Vagina (tissue), 2 donors: ENCODE measurements around the gene MYO7B. TPM values are rescaled to one million over a fixed set of nuclear protein-coding genes. Genes with fewer than 3 reads are reported as not detected.

ENCODE experiments used
- DNase-seq, 2 donors: peaks; one replicate each; pipeline ENCODE4 v3.0.0-alpha.2; 2017; ENCODE audit errors: extremely low spot score in 2 of 2
- H3K27ac ChIP-seq: fragments of 200-600 bp; sonication (generic); one replicate; pipeline ENCODE4 v1.5.1; 2019
- H3K27me3 ChIP-seq: fragments of 200-600 bp; sonication (generic); one replicate; pipeline ENCODE4 v1.5.1; 2019
- H3K36me3 ChIP-seq, 2 donors: fragments of 200-600 bp; sonication (generic); one replicate each; pipeline ENCODE4 v1.5.1; 2017 to 2019
- H3K4me1 ChIP-seq: fragments of 200-600 bp; sonication (generic); one replicate; pipeline ENCODE4 v1.5.1; 2019
- H3K4me3 ChIP-seq, 2 donors: fragments of 200-600 bp; sonication (generic); 1 replicate in 1 of 2; 2 replicates in 1 of 2; pipeline ENCODE4 v1.5.1; 2016 to 2019
- H3K9me3 ChIP-seq: fragments of 200-600 bp; sonication (generic); one replicate; pipeline ENCODE4 v1.5.1; 2019
- CTCF ChIP-seq, 3 experiments: fragments of 450-650 bp in 2 of 3; fragments of 200-600 bp in 1 of 3; sonication (generic) in 1 of 3; IDR thresholded peaks; one replicate each; pipeline ENCODE4 v1.5.1; 2017 to 2019; ENCODE audit warnings: antibody characterized with exemption in 3 of 3, mild to moderate bottlenecking in 2 of 3, moderate library complexity in 2 of 3
- POLR2A ChIP-seq, 2 donors: fragments of 450-650 bp; IDR thresholded peaks; one replicate each; pipeline ENCODE4 v1.6.1; 2017; ENCODE audit warnings: antibody characterized with exemption in 2 of 2, mild to moderate bottlenecking in 2 of 2, moderate library complexity in 2 of 2
- POLR2AphosphoS5 ChIP-seq, 2 donors: sonication (generic); formaldehyde crosslinking; IDR thresholded peaks; one replicate each; pipeline ENCODE4 v1.9.0; 2017; ENCODE audit warnings: antibody characterized with exemption in 2 of 2, mild to moderate bottlenecking in 2 of 2, low read depth in 1 of 2; ENCODE audit not compliant: insufficient read depth in 1 of 2
- intact Hi-C: fragments of 100-400 bp; cut with DNase I; formaldehyde crosslinking; loops from one replicate; pipeline ENCODE4 v1.15.1; 2023
- total RNA-seq: library from RNA; depleted of rRNA; stranded (reverse); fragments of >200 nt; gene quantifications from one replicate; pipeline ENCODE4 v1.2.3, GENCODE V29; 2016

The MYO7B gene
- total RNA-seq, 1 donor from 2014 or later: not detected

- intact Hi-C loops: no loop called here
- no peak for DNase-seq
- H3K27ac ChIP-seq: peak overlapping the region; percentile 27
- no peaks in the 10 kb centered on the region for H3K36me3 ChIP-seq
- TF ChIP-seq CTCF (IDR thresholded peaks at IDR 0.05) (no peak), POLR2A (IDR thresholded peaks at IDR 0.05) (no peak)
- peaks cover 71% of the 10 kb centered on the region for H3K4me1 ChIP-seq
- no peaks in the 10 kb centered on the region for H3K9me3 ChIP-seq
- H3K27me3 ChIP-seq: no peaks in the 10 kb centered on the region
- H3K4me3 ChIP-seq: no peak overlapping the region
Measured at GRCh38 chr2:127661072-127661649, 125.7 kb downstream of the MYO7B start.

- DNase-seq: no peak
- no peaks in the 10 kb centered on the region for H3K36me3 ChIP-seq
- no peak overlapping the region for H3K4me3 ChIP-seq
- intact Hi-C loops: no loop called here
- no peaks in the 10 kb centered on the region for H3K27me3 ChIP-seq
- H3K4me1 ChIP-seq: peaks cover 69% of the 10 kb centered on the region
- no peaks in the 10 kb centered on the region for H3K9me3 ChIP-seq
- no peak overlapping the region for H3K27ac ChIP-seq
- TF ChIP-seq CTCF (IDR thresholded peaks at IDR 0.05) (no peak), POLR2AphosphoS5 (IDR thresholded peaks at IDR 0.05; ENCODE audit: insufficient read depth in 1 of 2, low read depth in 1 of 2) (peak in 1 of 2 donors; percentile 34)
Measured at GRCh38 chr2:127661949-127662510, 126.5 kb downstream of the MYO7B start.

- H3K4me1 ChIP-seq: peaks cover 59% of the 10 kb centered on the region
- H3K4me3 ChIP-seq: peak overlapping the region; percentile 6 to 48
- intact Hi-C loops: no loop called here
- H3K36me3 ChIP-seq: no peaks in the 10 kb centered on the region
- no peaks in the 10 kb centered on the region for H3K9me3 ChIP-seq
- no peaks in the 10 kb centered on the region for H3K27me3 ChIP-seq
- H3K27ac ChIP-seq: no peak overlapping the region
- TF ChIP-seq CTCF (IDR thresholded peaks at IDR 0.05): no peak
- TF ChIP-seq POLR2AphosphoS5 (IDR thresholded peaks at IDR 0.05; ENCODE audit: insufficient read depth in 1 of 2, low read depth in 1 of 2): no peak
- no peak for DNase-seq
Measured at GRCh38 chr2:127662937-127663565, 127.6 kb downstream of the MYO7B start.

GRCh38 chr2:127663566-127664064 is 128.1 kb downstream of the MYO7B start:
- Histone ChIP-seq H3K4me3 (peak overlapping the region; percentile 6 to 48), H3K27ac (peak overlapping the region; percentile 36), H3K4me1 (peaks cover 54% of the 10 kb centered on the region), H3K36me3 (no peaks in the 10 kb centered on the region), H3K27me3 (no peaks in the 10 kb centered on the region), H3K9me3 (no peaks in the 10 kb centered on the region)
- no peak for TF ChIP-seq CTCF (IDR thresholded peaks at IDR 0.05)
- no peak for TF ChIP-seq POLR2A (IDR thresholded peaks at IDR 0.05)
- no peak for TF ChIP-seq POLR2AphosphoS5 (IDR thresholded peaks at IDR 0.05; ENCODE audit: insufficient read depth in 1 of 2, low read depth in 1 of 2)
- intact Hi-C loops: no loop called here
- no peak for DNase-seq
